GM12873 (cell line): ENCODE data around the gene PDYN.

Experiments used
- CTCF ChIP-seq: IDR thresholded peaks from 2 replicates; pipeline ENCODE4 v1.5.1; 2012; ENCODE audit warnings: low read depth, mild to moderate bottlenecking, moderate library complexity, low read length, control low read depth; ENCODE audit not compliant: insufficient read depth; ENCODE audit errors: missing control alignments

PDYN gene

GRCh38 chr20:1993986-1994385 is at the start of gene PDYN:
PDYN (minus strand) TSS chr20:1994058; CDS start chr20:1983084, 10,974 bp downstream.
- TF ChIP-seq CTCF, result no peak

- no peak for TF ChIP-seq CTCF
Observed at GRCh38 chr20:2042400-2042799, 48.5 kb upstream of the PDYN start.

- TF ChIP-seq CTCF, result no peak
Observed at GRCh38 chr20:2038161-2038560, 44.3 kb upstream of the PDYN start.

- TF ChIP-seq CTCF, result no peak
Observed at GRCh38 chr20:2037296-2037914, 43.5 kb upstream of the PDYN start.

- TF ChIP-seq CTCF, result no peak
Observed at GRCh38 chr20:2032168-2032567, 38.3 kb upstream of the PDYN start.

GRCh38 chr20:2026514-2026913 is 32.7 kb upstream of the PDYN start:
- TF ChIP-seq CTCF, result no peak

- TF ChIP-seq CTCF, result no peak
Observed at GRCh38 chr20:2026004-2026403, 32.1 kb upstream of the PDYN start.
